Measurements from ENCODE around the gene WDR64.

The WDR64 gene

DNA sequence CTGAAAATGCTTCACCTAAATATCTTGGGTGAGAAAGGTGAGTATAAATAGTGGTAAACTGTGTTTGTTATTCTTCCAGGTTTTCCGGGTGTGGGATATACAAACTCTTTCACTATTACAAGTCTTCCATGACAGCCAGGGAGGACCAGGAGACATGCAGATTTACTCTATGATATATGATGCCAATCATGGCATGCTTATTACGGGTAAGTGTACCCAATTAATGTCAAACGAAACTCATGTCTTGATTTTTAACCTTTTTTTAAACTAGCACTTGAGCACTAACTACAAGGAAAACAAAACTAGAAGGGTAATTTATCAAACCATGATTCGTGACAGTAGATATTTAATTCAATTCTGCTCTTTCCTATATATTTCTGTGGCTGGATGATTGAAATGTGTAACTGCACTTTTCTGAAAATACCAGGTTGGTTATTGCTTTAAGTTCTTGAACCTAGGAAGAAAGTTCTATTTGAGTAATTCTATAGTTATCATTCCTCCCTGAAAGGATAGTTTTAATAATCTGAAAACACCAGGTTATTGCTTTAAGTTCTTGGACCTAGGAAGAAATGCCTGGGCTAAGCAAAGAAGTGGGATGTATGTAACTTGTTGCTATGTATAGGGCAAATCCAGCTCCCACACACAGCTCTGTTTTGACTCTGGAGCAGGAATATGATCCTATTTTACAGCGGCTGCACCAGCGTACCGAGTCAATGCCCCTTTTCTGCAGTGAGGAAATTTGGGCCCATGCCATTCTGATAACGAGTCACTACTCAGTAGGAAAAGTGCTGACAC, 86.4 kb downstream of the WDR64 start:
- DNase-seq (ENCODE audit: low read depth) = no peak

DNA sequence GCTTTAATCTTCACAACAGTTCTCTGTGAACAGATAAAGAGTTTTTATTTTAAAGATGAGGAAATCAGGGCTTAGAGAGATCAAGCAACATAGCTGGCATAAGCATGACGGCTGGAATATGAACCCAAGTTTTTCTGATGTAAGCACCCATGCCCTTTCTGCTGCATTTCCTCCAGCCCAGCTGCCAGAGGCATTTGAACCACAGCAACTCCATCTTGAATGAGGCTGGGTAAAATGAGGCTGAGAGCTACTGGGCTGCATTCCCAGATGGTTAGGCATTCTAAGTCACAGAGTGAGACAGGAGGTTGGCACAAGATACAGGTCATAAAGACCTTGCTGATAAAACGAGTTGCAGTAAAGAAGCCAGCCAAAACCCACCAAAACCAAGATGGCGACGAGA, 90.0 kb downstream of the WDR64 start:
- DNase-seq (ENCODE audit: low read depth) = no peak

DNA sequence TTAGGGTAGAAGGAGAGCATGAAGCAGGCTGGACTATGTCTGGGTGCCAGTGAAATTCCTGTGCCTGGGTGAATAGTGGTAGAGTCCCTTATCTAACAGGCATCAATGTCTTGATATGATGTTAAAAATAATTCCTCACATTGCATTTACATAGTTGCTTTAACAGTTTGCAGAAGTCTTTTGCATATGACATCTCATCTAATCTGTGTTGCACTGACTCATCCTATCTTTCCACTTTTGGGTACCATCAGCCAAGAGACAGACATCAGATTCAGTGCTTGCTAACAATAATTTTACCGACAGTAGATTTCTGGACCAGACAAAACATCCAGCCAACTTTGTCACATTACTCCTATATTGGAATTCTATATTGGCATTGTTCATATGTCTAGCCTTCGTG, 92.5 kb downstream of the WDR64 start:
- no peak for DNase-seq (ENCODE audit: low read depth)

DNA sequence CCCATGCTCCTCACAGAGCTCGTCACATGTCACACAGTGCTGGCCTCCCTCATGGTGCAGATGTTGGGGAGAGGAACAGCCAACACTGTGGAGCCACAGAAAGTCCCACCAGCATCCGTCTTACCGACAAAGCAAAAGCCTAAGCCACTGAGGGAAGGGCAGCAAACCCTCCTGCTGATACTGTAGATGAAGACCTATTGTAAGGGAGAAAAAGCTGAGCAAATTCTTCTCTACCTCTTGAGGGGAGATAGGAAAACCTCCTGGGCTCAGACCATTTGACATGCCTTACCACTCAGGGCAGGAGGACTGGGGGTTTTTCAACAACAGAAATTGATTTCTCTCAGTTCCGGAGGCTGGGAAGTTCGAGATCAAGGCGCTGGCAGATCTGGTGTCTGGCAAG, 95.9 kb downstream of the WDR64 start:
- no peak for DNase-seq (ENCODE audit: low read depth)

- DNase-seq (ENCODE audit: low read depth) = no peak
These were observed 97.2 kb downstream of the WDR64 start for GRCh38 chr1:241749041-241749944.

- no peak for DNase-seq (ENCODE audit: low read depth)
These were observed 98.0 kb downstream of the WDR64 start for GRCh38 chr1:241749945-241750695.

DNA sequence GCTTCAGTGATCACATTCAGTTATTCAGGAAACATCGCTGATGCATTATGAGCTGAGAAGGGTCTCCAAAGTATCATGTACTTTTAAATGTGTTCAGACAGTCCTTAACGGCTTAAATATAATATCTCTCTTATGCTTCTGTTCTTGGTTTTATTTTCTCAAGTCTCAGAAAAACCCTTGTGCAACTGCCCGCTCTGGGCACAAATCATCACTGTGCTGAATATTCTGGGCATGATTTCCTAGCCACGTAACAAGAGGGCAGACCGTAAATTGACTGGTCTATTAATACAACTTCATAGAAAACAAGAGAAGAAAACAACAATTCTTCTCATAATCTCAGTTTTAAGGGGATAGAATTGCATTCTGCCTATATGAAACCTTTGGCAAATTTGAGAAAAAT, 99.4 kb downstream of the WDR64 start:
- no peak for DNase-seq (ENCODE audit: low read depth)

DNA sequence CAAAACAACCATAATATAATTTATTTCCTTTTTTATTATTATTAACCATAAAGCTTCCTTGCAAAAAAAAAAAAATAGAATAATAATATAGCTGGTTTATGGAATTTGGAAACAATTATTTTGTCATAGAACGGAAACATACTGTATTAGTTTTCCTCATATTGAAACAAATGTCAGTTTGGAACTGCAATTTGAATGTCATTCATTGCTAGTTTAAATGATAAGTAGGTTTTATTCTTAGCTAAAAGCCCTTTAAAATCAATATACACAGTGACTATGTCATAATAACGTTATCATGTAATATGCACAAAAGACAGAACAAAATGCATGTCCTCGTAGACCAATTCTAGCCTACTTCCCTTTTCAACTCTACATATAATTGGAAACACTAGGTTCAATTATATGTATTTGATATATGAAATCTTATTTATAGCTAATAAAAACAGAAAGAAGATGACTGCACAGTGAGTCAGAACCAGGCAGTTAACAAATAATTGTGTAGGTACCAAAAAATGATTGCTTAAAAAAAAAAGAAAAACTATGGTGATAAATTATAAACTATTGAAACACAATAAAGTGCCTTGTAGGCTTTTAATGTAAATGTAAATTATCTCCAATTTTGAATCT, 110.7 kb downstream of the WDR64 start:
- no peak for DNase-seq (ENCODE audit: low read depth)

DNA sequence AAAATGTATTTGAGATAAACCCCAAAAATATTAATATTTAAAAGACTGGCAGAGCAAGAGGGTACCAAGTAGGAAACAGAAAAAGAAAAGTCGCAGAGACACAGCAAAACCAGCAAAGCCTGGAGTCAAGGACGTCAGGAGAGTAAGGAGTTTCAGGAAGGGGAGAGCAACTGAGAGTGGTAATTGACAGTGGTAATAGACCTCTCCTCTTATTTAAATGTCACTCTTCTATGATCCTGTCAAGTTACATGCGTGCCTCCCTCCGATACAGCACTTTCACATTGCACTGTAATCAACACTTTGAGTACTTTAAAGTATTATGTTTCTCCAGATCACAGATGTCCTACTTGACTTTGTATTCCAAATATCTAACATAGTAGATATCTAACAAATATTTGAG, 113.3 kb downstream of the WDR64 start:
- no peak for DNase-seq (ENCODE audit: low read depth)

DNA sequence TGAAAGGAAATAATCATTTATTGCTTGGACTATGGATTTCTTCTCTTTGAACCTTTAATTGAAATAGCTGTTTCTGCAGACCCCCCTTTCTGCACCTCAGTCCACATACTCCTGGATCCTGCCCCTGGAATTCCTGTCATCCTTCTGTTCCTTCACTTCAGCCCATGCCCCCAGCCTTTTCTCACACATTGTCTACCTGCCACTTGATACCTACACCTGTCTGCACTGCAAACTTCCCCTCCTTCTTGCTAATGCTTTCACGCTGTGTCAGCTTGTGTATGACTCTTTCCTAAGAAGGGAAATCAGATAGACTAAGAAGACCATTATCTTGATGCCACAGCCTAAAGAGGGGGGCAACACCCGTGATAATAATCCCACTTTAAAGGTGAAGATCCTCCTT, 115.7 kb downstream of the WDR64 start:
- DNase-seq (ENCODE audit: low read depth) = no peak

GRCh38 chr1:241770115-241770514, 118.0 kb downstream of the WDR64 start:
- no peak for DNase-seq (ENCODE audit: low read depth)

DNA sequence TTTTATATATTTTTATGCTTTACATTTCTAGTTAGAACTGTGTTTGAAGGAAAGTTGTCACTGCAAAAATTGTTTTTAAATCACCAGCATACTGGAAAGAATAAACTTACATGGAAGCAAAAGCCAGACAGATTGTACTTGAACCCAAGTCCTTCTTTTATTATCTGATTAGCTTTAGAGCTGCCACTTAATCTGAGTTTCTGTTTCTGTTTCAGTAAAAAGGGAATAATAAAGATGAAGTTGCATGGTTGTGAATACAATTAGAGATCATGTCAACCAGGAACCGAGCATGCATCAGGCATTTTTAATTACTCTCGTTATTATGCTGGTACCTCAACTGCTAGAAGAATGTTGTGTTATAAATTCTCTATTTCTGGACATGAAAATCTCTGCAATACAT, 119.0 kb downstream of the WDR64 start:
- DNase-seq (ENCODE audit: low read depth) = no peak

DNA sequence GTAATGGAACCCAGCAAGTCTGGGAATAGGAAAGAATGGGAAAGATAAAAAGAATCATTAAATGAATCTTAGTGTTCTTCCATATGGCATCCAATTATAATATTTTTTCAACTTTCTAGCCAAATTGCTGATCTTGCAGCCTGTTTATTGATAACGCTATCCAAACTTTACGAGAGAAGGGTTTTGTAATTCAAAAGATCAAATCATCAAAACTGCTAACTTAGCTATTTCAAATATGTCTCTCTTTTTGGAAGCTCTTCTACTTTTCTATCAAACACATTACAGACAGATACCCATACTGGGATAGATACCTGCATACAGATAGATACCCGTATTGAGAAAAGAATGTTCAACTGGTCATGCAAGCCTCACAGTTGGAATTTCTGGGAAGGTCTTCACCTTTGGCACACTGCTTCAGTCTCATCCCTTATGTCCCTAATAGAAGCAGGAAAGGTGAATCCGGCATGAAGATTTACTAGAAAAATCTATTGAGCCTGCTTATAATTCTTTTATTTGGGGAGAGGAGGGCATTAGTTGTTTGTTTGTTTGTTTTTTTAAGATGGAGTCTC, 120.9 kb downstream of the WDR64 start:
- no peak for DNase-seq (ENCODE audit: low read depth)

DNA sequence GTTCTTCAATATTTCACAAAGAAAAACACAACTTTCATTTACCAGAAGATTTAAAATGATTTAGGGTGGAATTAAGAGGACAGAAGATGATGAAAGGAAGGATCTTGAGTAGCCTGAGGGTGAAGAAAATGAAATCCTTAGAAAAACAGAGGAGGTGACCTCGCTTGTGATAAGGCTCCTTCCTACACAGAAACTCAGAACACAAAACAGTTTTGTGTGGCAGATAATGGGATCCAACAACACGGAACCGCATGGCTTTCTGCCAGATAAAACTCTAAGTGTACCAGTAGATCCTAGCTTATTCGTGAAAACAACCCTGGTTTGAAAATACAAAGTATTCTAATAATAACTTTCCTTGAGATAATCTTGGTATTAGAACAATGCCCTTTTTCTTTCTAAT, 121.9 kb downstream of the WDR64 start:
- no peak for DNase-seq (ENCODE audit: low read depth)

- DNase-seq (ENCODE audit: low read depth) = no peak
These were observed 122.9 kb downstream of the WDR64 start for GRCh38 chr1:241775021-241775420.

DNA sequence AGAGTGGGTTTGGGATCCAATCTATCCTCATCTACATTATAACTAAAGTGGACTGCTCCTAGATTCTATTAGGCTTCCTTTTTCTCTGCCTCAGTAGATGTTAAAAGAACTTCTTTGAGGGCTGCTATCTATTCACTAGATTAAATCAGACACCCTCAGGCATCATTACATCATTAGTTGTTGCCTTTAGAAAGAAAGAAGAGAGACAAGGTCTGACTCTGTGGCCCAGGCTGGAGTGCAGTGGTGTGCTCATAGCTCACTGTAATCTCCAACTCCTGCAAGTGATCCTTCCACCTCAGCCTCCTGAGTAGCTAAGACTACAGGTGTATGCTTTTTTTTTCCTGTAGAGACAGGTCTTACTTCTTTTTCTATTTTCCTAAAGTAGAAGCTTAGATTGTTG, 124.8 kb downstream of the WDR64 start:
- DNase-seq (ENCODE audit: low read depth) = no peak

- DNase-seq (ENCODE audit: low read depth) = no peak
These were observed 126.0 kb downstream of the WDR64 start for GRCh38 chr1:241778117-241778516.

DNA sequence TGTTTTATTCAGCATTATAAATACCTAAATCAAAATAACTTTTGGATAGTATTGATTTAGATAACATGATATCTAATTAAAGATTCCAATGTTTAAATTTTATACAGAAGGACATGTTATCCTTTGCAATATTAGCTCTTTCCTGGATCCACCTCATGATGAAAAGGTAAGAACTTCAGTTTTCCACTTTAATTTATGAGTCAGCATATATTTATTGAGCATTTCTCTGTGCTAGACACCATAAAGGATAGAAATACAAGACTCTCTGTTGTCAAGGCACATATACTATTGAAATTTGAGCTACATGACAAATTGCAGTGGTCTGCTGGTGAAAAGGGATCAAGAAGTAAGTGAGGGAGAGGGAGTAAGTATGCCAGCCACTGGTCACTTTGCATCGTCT, 127.8 kb downstream of the WDR64 start:
- no peak for DNase-seq (ENCODE audit: low read depth)

GRCh38 chr1:241782396-241782795, 130.3 kb downstream of the WDR64 start:
- no peak for DNase-seq (ENCODE audit: low read depth)

DNA sequence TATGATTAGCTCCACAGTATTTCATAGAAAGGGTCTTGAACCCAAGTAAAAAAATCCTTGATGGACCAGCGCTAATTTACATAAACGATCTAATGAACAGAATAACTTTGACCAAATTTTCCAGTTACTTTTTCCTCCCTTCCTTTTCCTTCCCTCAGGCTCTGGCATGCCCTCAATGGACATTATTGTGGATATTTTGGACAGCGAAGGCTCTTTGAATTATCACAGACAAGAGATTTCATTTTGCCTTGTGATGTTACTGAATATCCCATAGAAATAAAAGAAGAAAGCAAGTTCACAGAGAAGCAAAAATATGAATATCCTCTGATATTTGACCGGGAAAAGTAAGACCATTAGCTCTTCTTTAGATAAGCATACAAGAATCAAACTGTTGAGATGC, 135.6 kb downstream of the WDR64 start:
- no peak for DNase-seq (ENCODE audit: low read depth)

GRCh38 chr1:241789061-241789460, 137.0 kb downstream of the WDR64 start:
- no peak for DNase-seq (ENCODE audit: low read depth)

- no peak for DNase-seq (ENCODE audit: low read depth)
These were observed 147.3 kb downstream of the WDR64 start for GRCh38 chr1:241799416-241799815.

Measured in HS-27A (cell line).